Neural crest cell (in vitro differentiated cells): ENCODE results near the gene GABBR2. TPM values are rescaled to one million over a fixed set of nuclear protein-coding genes. Genes with fewer than 3 reads are reported as not detected.

Source experiments
- DNase-seq: peaks from one replicate; pipeline ENCODE4 v3.0.0; 2021; ENCODE audit warnings: low read depth, mixed read lengths, low spot score
- H3K27ac Mint-ChIP-seq: one replicate; pipeline ENCODE4 v1.8.0; 2021; ENCODE audit warnings: mild to moderate bottlenecking, mixed read lengths; ENCODE audit not compliant: unreplicated experiment
- H3K27me3 Mint-ChIP-seq: 2 replicates; pipeline ENCODE4 v1.8.0; 2021; ENCODE audit warnings: low read depth, mild to moderate bottlenecking, mixed read lengths
- H3K36me3 Mint-ChIP-seq: 2 replicates; pipeline ENCODE4 v1.8.0; 2021; ENCODE audit warnings: low read depth, mild to moderate bottlenecking, mixed read lengths
- H3K4me1 Mint-ChIP-seq: 2 replicates; pipeline ENCODE4 v1.8.0; 2021; ENCODE audit warnings: mixed read lengths
- H3K4me3 Mint-ChIP-seq: one replicate; pipeline ENCODE4 v1.8.0; 2021; ENCODE audit warnings: mild to moderate bottlenecking, mixed read lengths
- H3K9me3 Mint-ChIP-seq: 2 replicates; pipeline ENCODE4 v1.8.0; 2021; ENCODE audit warnings: mixed read lengths
- total RNA-seq: library from RNA; stranded (reverse); gene quantifications from 2 replicates; pipeline ENCODE4 v1.2.1, GENCODE V29; 2021
- TF ChIP-seq, protein P1 (sequence below): fragments of 200-600 bp; sonication (generic); conservative IDR thresholded peaks from 2 replicates; pipeline ENCODE4 v1.5.0; 2021; ENCODE audit warnings: antibody characterized with exemption, mild to moderate bottlenecking

Gene GABBR2
- total RNA-seq, 1 donor from 2014 or later = 0.84 TPM

DNA sequence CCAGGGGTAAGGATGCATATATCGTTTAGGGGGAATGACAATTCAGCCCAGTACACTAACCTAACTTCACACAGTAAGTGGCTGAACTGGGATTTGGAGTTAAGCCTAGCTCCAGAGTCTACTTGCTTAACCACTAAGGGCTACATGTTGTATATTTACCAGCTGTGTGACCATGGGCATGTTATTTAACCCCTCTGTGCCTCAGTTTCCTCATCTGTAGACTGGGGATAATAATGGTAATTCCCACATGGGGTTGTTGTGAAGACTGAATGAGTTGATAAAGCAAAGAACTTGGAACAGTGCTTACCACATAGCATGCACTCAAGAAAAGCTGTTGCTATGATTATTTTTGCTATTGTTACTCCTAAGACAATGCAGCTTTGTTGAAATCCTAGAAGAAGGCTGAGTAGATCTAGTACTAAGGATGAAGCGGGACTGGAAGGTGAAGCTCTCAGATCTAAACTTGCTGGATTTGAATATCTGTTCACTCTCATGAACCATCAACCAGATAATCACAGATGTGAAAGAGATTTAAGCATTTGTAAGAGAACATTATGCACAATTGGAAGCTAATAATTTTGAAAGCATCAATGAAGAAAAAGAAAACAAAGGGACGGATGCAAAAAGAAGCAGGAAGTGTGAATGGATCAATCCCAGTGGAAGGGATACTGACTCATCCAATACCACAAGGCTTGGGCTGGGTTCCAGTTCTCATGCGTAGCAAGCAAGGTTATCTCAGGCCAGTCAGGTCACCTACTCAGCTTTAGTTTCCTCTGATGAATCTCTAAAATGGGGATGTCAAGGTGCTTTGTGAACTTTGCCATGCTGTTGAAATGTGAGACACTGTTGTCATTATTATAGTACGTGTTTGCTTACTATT is 374.8 kb downstream of the GABBR2 start:
- no peak for DNase-seq
- Mint-ChIP-seq H3K27me3 (peaks cover 32% of the 10 kb centered on the region), H3K9me3 (no peaks in the 10 kb centered on the region), H3K4me3 (no peak overlapping the region), H3K27ac (no peak overlapping the region), H3K4me1 (no peaks in the 10 kb centered on the region), H3K36me3 (no peaks in the 10 kb centered on the region)
- TF ChIP-seq, protein P1, sequence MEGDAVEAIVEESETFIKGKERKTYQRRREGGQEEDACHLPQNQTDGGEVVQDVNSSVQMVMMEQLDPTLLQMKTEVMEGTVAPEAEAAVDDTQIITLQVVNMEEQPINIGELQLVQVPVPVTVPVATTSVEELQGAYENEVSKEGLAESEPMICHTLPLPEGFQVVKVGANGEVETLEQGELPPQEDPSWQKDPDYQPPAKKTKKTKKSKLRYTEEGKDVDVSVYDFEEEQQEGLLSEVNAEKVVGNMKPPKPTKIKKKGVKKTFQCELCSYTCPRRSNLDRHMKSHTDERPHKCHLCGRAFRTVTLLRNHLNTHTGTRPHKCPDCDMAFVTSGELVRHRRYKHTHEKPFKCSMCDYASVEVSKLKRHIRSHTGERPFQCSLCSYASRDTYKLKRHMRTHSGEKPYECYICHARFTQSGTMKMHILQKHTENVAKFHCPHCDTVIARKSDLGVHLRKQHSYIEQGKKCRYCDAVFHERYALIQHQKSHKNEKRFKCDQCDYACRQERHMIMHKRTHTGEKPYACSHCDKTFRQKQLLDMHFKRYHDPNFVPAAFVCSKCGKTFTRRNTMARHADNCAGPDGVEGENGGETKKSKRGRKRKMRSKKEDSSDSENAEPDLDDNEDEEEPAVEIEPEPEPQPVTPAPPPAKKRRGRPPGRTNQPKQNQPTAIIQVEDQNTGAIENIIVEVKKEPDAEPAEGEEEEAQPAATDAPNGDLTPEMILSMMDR = no peak

DNA sequence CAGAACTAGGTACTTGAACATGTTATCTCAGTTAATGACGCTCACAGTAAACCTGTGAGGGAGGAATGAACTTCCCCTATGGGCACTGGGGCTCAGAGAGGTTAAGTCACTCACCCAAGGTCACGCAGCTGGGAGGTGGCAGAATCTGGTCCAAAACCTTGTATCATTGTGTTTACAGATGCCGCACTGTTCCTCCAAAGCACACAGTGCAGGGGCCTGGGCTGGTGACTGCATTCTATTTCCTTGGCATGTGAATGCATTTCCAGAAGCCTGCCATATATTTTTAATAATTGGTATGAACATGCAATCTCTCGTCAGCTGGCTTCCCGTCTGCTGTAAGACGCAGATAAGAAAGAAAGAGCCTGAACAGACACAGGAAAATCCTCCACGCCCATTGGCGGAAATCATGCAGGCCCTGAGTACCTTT is 376.3 kb downstream of the GABBR2 start:
- DNase-seq = no peak
- Mint-ChIP-seq H3K9me3 (no peaks in the 10 kb centered on the region), H3K27ac (no peak overlapping the region), H3K4me3 (no peak overlapping the region), H3K4me1 (no peaks in the 10 kb centered on the region), H3K27me3 (peaks cover 26% of the 10 kb centered on the region), H3K36me3 (no peaks in the 10 kb centered on the region)
- TF ChIP-seq, protein P1 = no peak

DNA sequence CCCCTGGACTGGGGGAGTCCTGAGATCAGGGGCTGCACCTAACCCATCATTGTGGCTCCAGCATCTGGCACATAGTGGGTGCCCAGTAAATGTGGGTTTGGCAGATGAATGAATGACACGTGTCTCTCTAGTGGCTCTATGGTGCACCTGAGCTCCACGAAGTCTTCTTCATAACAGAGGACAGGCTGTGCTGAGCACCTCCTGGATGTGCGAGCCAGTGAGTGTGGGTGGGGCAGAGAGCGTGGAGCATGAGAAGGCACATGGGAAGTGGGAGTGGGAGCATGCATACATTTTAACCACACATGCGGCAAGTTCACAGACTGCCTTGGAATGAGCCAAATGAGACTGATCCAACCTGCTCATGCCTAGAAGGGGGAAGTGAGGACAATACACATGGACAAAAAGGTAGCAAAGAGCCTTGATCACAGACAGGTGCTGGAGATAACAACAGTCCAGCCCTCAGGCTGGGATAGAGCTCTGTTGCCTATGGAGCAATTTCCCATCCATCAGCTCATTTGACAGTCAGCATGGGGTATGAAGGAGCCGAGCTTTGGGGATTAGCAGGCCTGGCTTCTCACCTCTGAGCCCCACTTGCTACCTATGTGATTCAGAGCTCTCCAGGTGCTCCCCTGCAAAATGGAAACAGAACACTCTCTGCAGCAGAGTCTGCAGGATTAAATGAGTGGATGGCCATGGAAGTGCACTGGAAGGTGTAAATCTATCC is 377.0 kb downstream of the GABBR2 start:
- TF ChIP-seq, protein P1 = no peak
- Mint-ChIP-seq H3K36me3 (no peaks in the 10 kb centered on the region), H3K4me1 (no peaks in the 10 kb centered on the region), H3K9me3 (no peaks in the 10 kb centered on the region), H3K27me3 (peaks cover 26% of the 10 kb centered on the region), H3K27ac (no peak overlapping the region), H3K4me3 (no peak overlapping the region)
- DNase-seq = no peak

DNA sequence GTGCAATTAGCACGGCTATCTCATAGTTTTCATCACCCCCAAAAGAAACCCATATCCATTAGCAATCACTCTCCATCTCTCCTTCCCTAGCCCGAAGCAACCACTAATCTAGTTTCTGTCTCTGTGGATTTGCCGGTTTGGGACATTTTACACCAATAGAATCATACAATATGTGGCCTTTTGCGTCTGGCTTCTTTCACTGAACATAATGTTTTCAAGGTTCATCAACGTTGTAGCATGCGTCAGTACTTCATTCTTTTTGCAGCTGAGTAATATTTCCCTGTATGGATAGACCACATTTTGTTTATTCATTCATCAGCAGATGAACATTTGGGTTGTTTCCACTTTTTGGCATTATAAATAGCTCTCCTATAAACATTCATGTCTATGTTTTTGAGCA is 377.9 kb downstream of the GABBR2 start:
- TF ChIP-seq, protein P1 = no peak
- no peak overlapping the region for H3K27ac Mint-ChIP-seq
- H3K4me3 Mint-ChIP-seq = no peak overlapping the region
- no peak for DNase-seq
- H3K4me1 Mint-ChIP-seq = no peaks in the 10 kb centered on the region
- H3K27me3 Mint-ChIP-seq = peaks cover 23% of the 10 kb centered on the region
- no peaks in the 10 kb centered on the region for H3K36me3 Mint-ChIP-seq
- H3K9me3 Mint-ChIP-seq = no peaks in the 10 kb centered on the region

DNA sequence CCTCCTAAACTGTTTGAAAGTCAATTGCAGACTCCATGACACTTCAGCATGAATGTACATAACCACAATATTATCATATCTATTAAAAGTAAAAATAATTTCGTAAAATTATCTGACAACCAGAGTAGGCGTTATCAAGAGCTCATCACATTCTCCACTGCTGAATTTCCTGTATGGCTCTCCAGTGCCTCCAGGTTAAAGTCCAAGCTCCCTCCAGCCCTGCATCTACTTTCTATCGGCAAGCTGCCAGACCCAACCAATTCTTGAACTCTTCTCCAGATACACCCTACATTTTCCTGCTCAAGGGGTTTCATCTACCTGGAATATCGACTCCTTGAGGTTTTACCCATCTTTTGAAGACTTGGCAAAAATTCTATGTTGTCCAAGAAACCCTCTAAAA is 378.8 kb downstream of the GABBR2 start:
- no peaks in the 10 kb centered on the region for H3K36me3 Mint-ChIP-seq
- no peaks in the 10 kb centered on the region for H3K9me3 Mint-ChIP-seq
- H3K4me1 Mint-ChIP-seq = no peaks in the 10 kb centered on the region
- DNase-seq = no peak
- H3K4me3 Mint-ChIP-seq = no peak overlapping the region
- H3K27me3 Mint-ChIP-seq = peaks cover 19% of the 10 kb centered on the region
- H3K27ac Mint-ChIP-seq = no peak overlapping the region
- TF ChIP-seq, protein P1 = no peak
